Sigmoid colon (tissue), 4 donors: Measurements from ENCODE around the gene SIAE.

Experiments used
- CTCF ChIP-seq, 4 experiments: fragments of 450-650 bp in 3 of 4; fragments of 200-600 bp in 1 of 4; IDR thresholded peaks; one replicate each; pipeline ENCODE4 v1.5.1; 2016 to 2019; ENCODE audit warnings: antibody characterized with exemption in 4 of 4, mild to moderate bottlenecking in 3 of 4, moderate library complexity in 2 of 4
- POLR2AphosphoS5 ChIP-seq, 4 donors: sonication (generic); formaldehyde crosslinking; IDR thresholded peaks; one replicate each; pipeline ENCODE4 v1.6.1; 2017; ENCODE audit warnings: antibody characterized with exemption in 4 of 4

GRCh38 chr11:124663861-124664260 is 9.7 kb downstream of the SIAE start:
- TF ChIP-seq CTCF (IDR thresholded peaks at IDR 0.05) (no peak), POLR2AphosphoS5 (IDR thresholded peaks at IDR 0.05) (no peak)
